GM12878 (cell line): ENCODE data around the gene ABCA13. TPM values are rescaled to one million over a fixed set of nuclear protein-coding genes. Genes with fewer than 3 reads are reported as not detected.

ENCODE experiments used
- ATAC-seq: fragments of 200-7000 bp; cut with Tn5 transposase; 3 replicates; pipeline ENCODE4 v1.9.1; 2020; ENCODE audit warnings: mild to moderate bottlenecking, moderate library complexity
- BruUV-seq: library from RNA; stranded (reverse); fragments of 400-500 nt; replicated peaks from 2 replicates; lab custom pipeline; 2021; lab: Mats Ljungman, UMichigan
- CTCF ChIA-PET: fragments of 300-600 bp; sonication (Branson Sonifier 250); formaldehyde crosslinking; extraction: SDS; loops from one replicate; lab custom pipeline; 2021; ENCODE audit warnings: inconsistent platforms; lab: Yijun Ruan, JAX
- POLR2A ChIA-PET: fragments of 350-600 bp; formaldehyde crosslinking; extraction: SDS; loops from one replicate; lab custom pipeline; 2021; ENCODE audit warnings: inconsistent platforms; lab: Charles Lee
- RAD21 ChIA-PET: fragments of 300-600 bp; sonication (Branson Sonifier 250); formaldehyde crosslinking; loops from one replicate; lab custom pipeline; 2023; ENCODE audit warnings: antibody characterized with exemption; ENCODE audit not compliant: unreplicated experiment; lab: Charles Lee
- SMC1A ChIA-PET: fragments of 300-600 bp; sonication (Branson Sonifier 250); formaldehyde crosslinking; loops from one replicate; lab custom pipeline; 2023; ENCODE audit not compliant: unreplicated experiment, uncharacterized antibody; lab: Charles Lee
- DNase-seq: peaks from one replicate; pipeline ENCODE4 v3.0.0-alpha.2; 2011; ENCODE audit warnings: low read depth, low spot score
- FAIRE-seq: peaks from 3 replicates; lab custom pipeline; 2011; peaks lifted over from hg19 to GRCh38; lab: Jason Lieb, UNC
- H2AFZ ChIP-seq: 2 replicates; pipeline ENCODE4 v1.6.0; 2011; ENCODE audit warnings: low read depth, low read length, control low read depth; ENCODE audit not compliant: control insufficient read depth
- H3K27ac ChIP-seq: 2 replicates; pipeline ENCODE4 v1.5.1; 2011; ENCODE audit warnings: control low read depth; ENCODE audit not compliant: control insufficient read depth, insufficient read depth
- H3K27me3 ChIP-seq, 2 experiments: replicated peaks in 1 of 2; 2 replicates each; pipeline versions ENCODE4 v1.6.0 to v1.6.1; 2011; ENCODE audit warnings: low read length in 1 of 2; ENCODE audit not compliant: control insufficient read depth in 2 of 2, insufficient read depth in 2 of 2
- H3K36me3 ChIP-seq, 2 experiments: 2 replicates each; pipeline ENCODE4 v1.5.1; 2011; ENCODE audit warnings: low read length in 1 of 2; ENCODE audit not compliant: control insufficient read depth in 2 of 2, insufficient read depth in 2 of 2
- H3K4me1 ChIP-seq: 2 replicates; pipeline ENCODE4 v1.6.1; 2011; ENCODE audit warnings: mild to moderate bottlenecking, low read length, moderate library complexity, mixed read lengths; ENCODE audit not compliant: control insufficient read depth, insufficient read depth
- H3K4me2 ChIP-seq: 2 replicates; pipeline ENCODE4 v1.6.0; 2011; ENCODE audit warnings: control low read depth; ENCODE audit not compliant: control insufficient read depth, insufficient read depth
- H3K4me3 ChIP-seq: fragments of 200-600 bp; sonication (generic); 2 replicates; pipeline ENCODE4 v1.5.1; 2016
- H3K79me2 ChIP-seq: 2 replicates; pipeline ENCODE4 v1.6.0; 2011; ENCODE audit warnings: low read length; ENCODE audit not compliant: control insufficient read depth, insufficient read depth
- H3K9ac ChIP-seq: 2 replicates; pipeline ENCODE4 v1.8.0; 2011; ENCODE audit warnings: low read length, control low read depth, mixed read lengths; ENCODE audit not compliant: control insufficient read depth, insufficient read depth
- H3K9me3 ChIP-seq: replicated peaks from 3 replicates; pipeline ENCODE4 v1.5.1; 2011; ENCODE audit warnings: mild to moderate bottlenecking, low read length; ENCODE audit not compliant: control insufficient read depth, insufficient read depth
- H4K20me1 ChIP-seq: 2 replicates; pipeline ENCODE4 v1.6.0; 2011; ENCODE audit not compliant: control insufficient read depth, insufficient read depth
- ASH2L ChIP-seq: fragments of 300-600, 200-600 bp; sonication (generic); IDR thresholded peaks from 2 replicates; pipeline ENCODE4 v1.6.1; 2017; ENCODE audit warnings: low read depth, mild to moderate bottlenecking, borderline replicate concordance
- WGBS: methylation state at CpG from one replicate; pipeline ENCODE4 v1.1.6; 2016; ENCODE audit warnings: low lambda C conversion rate; ENCODE audit not compliant: insufficient replicate concordance, insufficient coverage; ENCODE audit errors: missing lambda C conversion rate; 5-methylcytosine and 5-hydroxymethylcytosine counted together
- in situ Hi-C: fragments of 300-500 bp; cut with MboI; formaldehyde crosslinking; loops from 9 replicates; pipeline ENCODE4 v1.14.3; 2018; ENCODE audit warnings: mixed read lengths
- intact Hi-C: fragments of 100-400 bp; cut with micrococcal nuclease; formaldehyde crosslinking; loops from one replicate; pipeline ENCODE4 v1.14.2; 2022; ENCODE audit not compliant: unreplicated experiment
- polyA plus RNA-seq, 11 experiments: library from polyadenylated mRNA; depleted of rRNA in 4 of 11; unstranded in 6 of 11; stranded (reverse) in 5 of 11; fragments of >200 nt; fragmentation: Nextera tagmentation in 4 of 11; fragmentation: Illumina TruSeq in 1 of 11; extraction: Ambion mirVana in 4 of 11; extraction: Trizol in 1 of 11; gene quantifications; 1 replicate in 1 of 11; 2 replicates in 10 of 11; pipeline versions ENCODE4 v1.2.1 to v1.2.3, GENCODE V29; 2011 to 2016; ENCODE audit warnings: inconsistent platforms in 2 of 11, missing spikeins in 2 of 11, low read depth in 1 of 11
- total RNA-seq, 4 experiments: library from RNA; depleted of rRNA in 3 of 4; stranded (reverse); fragments of >200 nt in 3 of 4; fragmentation: Illumina TruSeq in 1 of 4; extraction: Trizol in 1 of 4; gene quantifications; 2 replicates each; pipeline versions ENCODE4 v1.2.1 to v1.2.3, GENCODE V29; 2013 to 2021
- TF ChIP-seq, protein P1 (sequence below): IDR thresholded peaks from 2 replicates; pipeline ENCODE4 v1.6.1; 2012; ENCODE audit warnings: improper control_type of control experiment, low read depth, low read length; ENCODE audit not compliant: insufficient replicate concordance
- TF ChIP-seq, protein P2 (sequence below), 3 experiments: IDR thresholded peaks in 2 of 3; conservative IDR thresholded peaks in 1 of 3; 2 replicates each; pipeline ENCODE4 v1.5.1; 2011; ENCODE audit warnings: low read depth in 3 of 3, low read length in 3 of 3, mild to moderate bottlenecking in 3 of 3, control low read depth in 2 of 3, moderate library complexity in 2 of 3, inconsistent platforms in 1 of 3, mixed read lengths in 1 of 3; ENCODE audit not compliant: control insufficient read depth in 2 of 3, insufficient read depth in 1 of 3; ENCODE audit errors: extremely low read depth in 1 of 3
- TF ChIP-seq, protein P3 (sequence below): IDR thresholded peaks from 2 replicates; pipeline ENCODE4 v1.6.1; 2011; ENCODE audit warnings: low read depth, low read length, improper control_type of control experiment, borderline replicate concordance

Gene ABCA13
- total and polyA plus RNA-seq, 10 of the 15 experiments (the other 5 are each of a cell fraction or from before 2014, with no cell fraction given), result under 0.01 to 0.98 (median 0.04) TPM; not detected in 2

DNA sequence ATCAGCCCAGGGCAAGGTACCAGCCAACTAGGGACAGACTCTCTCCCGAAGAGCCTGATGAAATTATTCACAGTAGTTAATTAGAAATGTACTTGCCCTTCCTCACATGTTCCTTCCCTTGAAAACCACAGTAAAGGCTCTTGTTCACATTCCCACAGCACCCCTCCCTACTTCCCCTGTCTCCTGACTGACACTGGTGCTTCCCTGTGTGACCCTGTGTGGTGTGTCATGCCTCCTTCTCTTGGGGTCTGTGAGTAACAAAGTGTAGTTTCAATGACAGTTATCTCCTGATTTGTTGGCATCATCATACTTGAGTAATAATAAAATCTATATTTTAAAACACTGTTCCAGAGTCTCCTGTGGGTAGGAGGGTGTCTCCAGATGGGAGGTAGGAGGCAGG lies 209.7 kb downstream of the ABCA13 start:
- TF ChIP-seq, protein P1, sequence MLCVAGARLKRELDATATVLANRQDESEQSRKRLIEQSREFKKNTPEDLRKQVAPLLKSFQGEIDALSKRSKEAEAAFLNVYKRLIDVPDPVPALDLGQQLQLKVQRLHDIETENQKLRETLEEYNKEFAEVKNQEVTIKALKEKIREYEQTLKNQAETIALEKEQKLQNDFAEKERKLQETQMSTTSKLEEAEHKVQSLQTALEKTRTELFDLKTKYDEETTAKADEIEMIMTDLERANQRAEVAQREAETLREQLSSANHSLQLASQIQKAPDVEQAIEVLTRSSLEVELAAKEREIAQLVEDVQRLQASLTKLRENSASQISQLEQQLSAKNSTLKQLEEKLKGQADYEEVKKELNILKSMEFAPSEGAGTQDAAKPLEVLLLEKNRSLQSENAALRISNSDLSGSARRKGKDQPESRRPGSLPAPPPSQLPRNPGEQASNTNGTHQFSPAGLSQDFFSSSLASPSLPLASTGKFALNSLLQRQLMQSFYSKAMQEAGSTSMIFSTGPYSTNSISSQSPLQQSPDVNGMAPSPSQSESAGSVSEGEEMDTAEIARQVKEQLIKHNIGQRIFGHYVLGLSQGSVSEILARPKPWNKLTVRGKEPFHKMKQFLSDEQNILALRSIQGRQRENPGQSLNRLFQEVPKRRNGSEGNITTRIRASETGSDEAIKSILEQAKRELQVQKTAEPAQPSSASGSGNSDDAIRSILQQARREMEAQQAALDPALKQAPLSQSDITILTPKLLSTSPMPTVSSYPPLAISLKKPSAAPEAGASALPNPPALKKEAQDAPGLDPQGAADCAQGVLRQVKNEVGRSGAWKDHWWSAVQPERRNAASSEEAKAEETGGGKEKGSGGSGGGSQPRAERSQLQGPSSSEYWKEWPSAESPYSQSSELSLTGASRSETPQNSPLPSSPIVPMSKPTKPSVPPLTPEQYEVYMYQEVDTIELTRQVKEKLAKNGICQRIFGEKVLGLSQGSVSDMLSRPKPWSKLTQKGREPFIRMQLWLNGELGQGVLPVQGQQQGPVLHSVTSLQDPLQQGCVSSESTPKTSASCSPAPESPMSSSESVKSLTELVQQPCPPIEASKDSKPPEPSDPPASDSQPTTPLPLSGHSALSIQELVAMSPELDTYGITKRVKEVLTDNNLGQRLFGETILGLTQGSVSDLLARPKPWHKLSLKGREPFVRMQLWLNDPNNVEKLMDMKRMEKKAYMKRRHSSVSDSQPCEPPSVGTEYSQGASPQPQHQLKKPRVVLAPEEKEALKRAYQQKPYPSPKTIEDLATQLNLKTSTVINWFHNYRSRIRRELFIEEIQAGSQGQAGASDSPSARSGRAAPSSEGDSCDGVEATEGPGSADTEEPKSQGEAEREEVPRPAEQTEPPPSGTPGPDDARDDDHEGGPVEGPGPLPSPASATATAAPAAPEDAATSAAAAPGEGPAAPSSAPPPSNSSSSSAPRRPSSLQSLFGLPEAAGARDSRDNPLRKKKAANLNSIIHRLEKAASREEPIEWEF, result no peak
- TF ChIP-seq, protein P2, sequence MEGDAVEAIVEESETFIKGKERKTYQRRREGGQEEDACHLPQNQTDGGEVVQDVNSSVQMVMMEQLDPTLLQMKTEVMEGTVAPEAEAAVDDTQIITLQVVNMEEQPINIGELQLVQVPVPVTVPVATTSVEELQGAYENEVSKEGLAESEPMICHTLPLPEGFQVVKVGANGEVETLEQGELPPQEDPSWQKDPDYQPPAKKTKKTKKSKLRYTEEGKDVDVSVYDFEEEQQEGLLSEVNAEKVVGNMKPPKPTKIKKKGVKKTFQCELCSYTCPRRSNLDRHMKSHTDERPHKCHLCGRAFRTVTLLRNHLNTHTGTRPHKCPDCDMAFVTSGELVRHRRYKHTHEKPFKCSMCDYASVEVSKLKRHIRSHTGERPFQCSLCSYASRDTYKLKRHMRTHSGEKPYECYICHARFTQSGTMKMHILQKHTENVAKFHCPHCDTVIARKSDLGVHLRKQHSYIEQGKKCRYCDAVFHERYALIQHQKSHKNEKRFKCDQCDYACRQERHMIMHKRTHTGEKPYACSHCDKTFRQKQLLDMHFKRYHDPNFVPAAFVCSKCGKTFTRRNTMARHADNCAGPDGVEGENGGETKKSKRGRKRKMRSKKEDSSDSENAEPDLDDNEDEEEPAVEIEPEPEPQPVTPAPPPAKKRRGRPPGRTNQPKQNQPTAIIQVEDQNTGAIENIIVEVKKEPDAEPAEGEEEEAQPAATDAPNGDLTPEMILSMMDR (IDR thresholded peaks at IDR 0.05 in 2 of 3, conservative IDR thresholded peaks at IDR 0.05 in 1 of 3; ENCODE audit: control insufficient read depth in 2 of 3, extremely low read depth in 1 of 3, insufficient read depth in 1 of 3, low read depth in 3 of 3, low read length in 3 of 3), result no peak
- TF ChIP-seq ASH2L, result no peak
- TF ChIP-seq, protein P3, sequence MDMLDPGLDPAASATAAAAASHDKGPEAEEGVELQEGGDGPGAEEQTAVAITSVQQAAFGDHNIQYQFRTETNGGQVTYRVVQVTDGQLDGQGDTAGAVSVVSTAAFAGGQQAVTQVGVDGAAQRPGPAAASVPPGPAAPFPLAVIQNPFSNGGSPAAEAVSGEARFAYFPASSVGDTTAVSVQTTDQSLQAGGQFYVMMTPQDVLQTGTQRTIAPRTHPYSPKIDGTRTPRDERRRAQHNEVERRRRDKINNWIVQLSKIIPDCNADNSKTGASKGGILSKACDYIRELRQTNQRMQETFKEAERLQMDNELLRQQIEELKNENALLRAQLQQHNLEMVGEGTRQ, result no peak
- H2AFZ ChIP-seq, result no peak overlapping the region
- H3K9ac ChIP-seq, result no peak overlapping the region
- H3K4me1 ChIP-seq, result no peaks in the 10 kb centered on the region
- no peaks in the 10 kb centered on the region for H3K79me2 ChIP-seq
- no TSS peak for BruUV-seq
- intact Hi-C loops, result no loop called here
- ChIA-PET SMC1A (no interaction called here), CTCF (no interaction called here), POLR2A (no interaction called here), RAD21 (no interaction called here)
- in situ Hi-C loops, result no loop called here
- no peaks in the 10 kb centered on the region for H3K36me3 ChIP-seq
- no peak for FAIRE-seq
- no peak overlapping the region for H3K4me3 ChIP-seq
- H3K27ac ChIP-seq, result no peak overlapping the region
- H3K27me3 ChIP-seq, result no peaks in the 10 kb centered on the region
- DNase-seq, result no peak
- no peaks in the 10 kb centered on the region for H3K9me3 ChIP-seq
- no peak for ATAC-seq
- H4K20me1 ChIP-seq, result no peaks in the 10 kb centered on the region
- no peak overlapping the region for H3K4me2 ChIP-seq
- 0% methylated on average over 1 of the region's 1 CpG for WGBS
